GM12891 (cell line): ENCODE measurements around the gene PLCG2.
"Not testable (repeated sequence)": the region's sequence is repeated elsewhere in the genome, so short reads cannot be mapped to it uniquely, and the experiment has no call there.

Experiments
- DNase-seq: peaks from one replicate; pipeline ENCODE4 v3.0.0; 2011; ENCODE audit warnings: low spot score; ENCODE audit not compliant: insufficient read length
- FAIRE-seq: peaks from 2 replicates; lab custom pipeline; 2011; peaks lifted over from hg19 to GRCh38; lab: Jason Lieb, UNC
- PAX5 ChIP-seq: IDR thresholded peaks from 2 replicates; pipeline ENCODE4 v1.6.1; 2011; ENCODE audit warnings: low read length, moderate library complexity, mild to moderate bottlenecking; ENCODE audit not compliant: insufficient read depth, severe bottlenecking
- POLR2A ChIP-seq: IDR thresholded peaks from 2 replicates; pipeline ENCODE4 v1.6.1; 2011; ENCODE audit warnings: low read depth, low read length, control low read depth
- POLR2AphosphoS5 ChIP-seq: IDR thresholded peaks from 2 replicates; pipeline ENCODE4 v1.6.1; 2011; ENCODE audit warnings: low read depth, low read length, control low read depth
- POU2F2 ChIP-seq: IDR thresholded peaks from 2 replicates; pipeline ENCODE4 v1.6.1; 2011; ENCODE audit warnings: low read depth, mild to moderate bottlenecking, control low read depth, low read length, moderate library complexity
- SPI1 ChIP-seq: IDR thresholded peaks from 2 replicates; pipeline ENCODE4 v1.6.1; 2011; ENCODE audit warnings: low read depth, low read length, control low read depth
- TAF1 ChIP-seq: IDR thresholded peaks from 2 replicates; pipeline ENCODE4 v1.6.1; 2011; ENCODE audit warnings: low read depth, low read length, control low read depth

The PLCG2 gene

DNA sequence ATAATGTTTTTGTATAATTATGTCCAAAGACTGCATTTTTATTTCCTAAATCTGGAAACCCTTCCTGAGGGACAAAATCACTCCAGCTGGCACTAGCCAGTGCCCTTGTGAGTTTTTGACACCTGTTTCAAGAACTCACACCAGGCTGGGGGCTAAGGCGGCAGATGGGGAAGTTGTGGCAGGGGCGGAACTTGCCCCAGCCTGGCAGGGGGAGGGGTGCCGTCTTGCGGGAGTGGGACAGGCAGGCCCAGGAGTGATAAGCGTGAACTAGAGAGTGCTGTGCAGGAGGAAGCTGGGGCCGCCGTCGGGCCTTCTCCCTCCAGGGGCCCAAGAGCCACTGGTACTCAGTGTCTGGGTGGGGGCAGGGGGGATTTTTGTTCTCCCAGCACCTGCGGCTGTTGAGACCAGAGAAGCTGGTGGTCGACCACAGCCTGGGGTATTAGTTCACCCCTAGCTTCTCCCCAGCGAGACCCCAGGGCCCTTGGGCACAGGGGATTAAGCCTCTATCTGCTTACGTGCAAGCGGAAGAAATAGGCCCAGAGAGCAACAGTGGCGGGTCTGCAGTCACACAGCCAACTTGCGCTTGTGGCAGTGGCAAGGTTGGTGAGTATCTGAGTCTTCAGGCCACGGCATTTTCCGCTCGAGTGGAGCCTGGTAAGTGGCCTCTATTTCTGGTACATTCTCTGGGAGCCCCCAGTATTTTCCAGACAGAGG, 40.2 kb upstream of the PLCG2 start:
- FAIRE-seq (no peak), DNase-seq (no peak)
- TF ChIP-seq POLR2A (no peak; the same call in 1 of the 2 replicates), PAX5 (no peak), SPI1 (no peak), POU2F2 (no peak)

DNA sequence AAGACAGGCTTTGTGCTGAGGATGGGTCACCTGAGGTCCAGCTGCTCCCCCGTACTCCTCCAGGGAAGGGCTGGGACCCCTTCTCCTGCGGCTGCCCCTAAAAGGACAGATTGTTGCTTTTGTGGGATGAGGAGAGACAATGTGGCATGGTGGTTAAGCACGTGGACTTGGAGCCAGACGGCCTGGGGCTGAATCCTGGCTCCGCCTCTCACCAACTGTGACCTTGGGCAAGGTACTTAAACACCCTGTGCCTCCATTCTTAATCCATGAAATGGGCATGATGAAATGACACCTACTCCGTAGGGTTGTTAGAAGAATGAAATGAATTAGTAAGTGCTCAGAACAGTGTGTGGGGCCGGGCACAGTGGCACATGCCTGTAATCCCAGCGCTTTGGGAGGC, 39.6 kb upstream of the PLCG2 start:
- FAIRE-seq (peak; percentile 59), DNase-seq (no peak)
- TF ChIP-seq POLR2A (no peak), POLR2AphosphoS5 (no peak), SPI1 (no peak), POU2F2 (no peak), PAX5 (no peak), TAF1 (no peak)

DNA sequence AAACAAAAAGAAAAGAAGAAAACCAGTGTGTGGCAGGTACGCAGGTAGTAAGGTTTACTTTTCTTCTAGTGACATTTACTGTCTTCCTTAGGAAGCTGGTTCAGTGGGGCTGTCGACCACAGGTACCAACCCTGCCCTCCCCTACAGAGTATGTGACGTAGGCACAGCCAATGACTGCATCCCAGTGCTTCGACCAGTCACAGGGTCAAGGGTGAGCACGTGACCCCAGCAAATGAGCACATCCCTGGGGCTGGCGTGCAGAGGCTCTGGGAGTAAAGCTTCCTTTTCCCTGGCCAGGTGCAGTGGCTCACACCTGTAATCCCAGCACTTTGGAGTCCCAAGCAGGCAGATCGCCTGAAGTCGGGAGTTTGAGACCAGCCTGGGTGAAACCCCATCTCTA, 38.9 kb upstream of the PLCG2 start:
- peak; percentile 99 for FAIRE-seq
- no peak for DNase-seq
- 0 out of 2 replicates have a peak, but pooled peaks have one; percentile 27 for TF ChIP-seq POLR2A
- no peak for TF ChIP-seq TAF1
- TF ChIP-seq SPI1 = no peak
- TF ChIP-seq POLR2AphosphoS5 = no peak
- no peak for TF ChIP-seq POU2F2
- no peak for TF ChIP-seq PAX5

DNA sequence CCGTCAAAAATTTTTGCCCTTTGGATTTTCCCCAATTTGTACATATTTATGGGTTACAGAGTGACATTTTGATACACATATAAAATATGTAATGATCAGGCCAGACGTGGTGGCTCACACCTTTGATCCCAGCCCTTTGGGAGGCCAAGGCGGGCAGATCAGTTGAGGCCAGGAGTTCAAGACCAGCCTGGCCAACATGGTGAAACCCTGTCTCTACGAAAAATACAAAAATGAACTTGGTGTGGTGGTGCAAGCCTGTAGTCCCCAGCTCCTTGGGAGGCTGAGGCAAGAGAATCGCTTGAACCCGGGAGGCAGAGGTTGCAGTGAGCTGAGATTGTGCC, 37.7 kb upstream of the PLCG2 start:
- DNase-seq, FAIRE-seq: not testable (repeated sequence)

DNA sequence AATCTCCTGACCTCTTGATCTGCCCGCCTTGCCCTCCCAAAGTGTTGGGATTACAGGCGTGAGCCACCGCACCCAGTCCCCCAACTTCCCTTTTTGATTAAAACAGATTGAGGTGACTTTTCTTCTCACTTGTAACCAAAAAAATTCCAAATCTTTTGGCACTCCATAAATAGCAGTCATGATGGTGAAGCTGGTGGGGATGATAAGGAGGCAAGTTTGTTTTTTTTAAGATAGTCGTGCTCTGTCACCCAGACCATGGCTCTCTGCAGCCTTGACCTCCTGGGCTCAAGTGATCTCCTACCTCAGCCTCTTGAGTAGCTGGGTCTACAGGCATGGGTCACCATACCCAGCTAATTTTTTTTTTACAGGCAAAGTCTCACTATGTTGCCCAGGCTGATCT, 34.7 kb upstream of the PLCG2 start:
- no peak for TF ChIP-seq SPI1
- no peak for TF ChIP-seq POLR2AphosphoS5
- TF ChIP-seq POU2F2 = no peak
- no peak for TF ChIP-seq PAX5
- no peak for TF ChIP-seq TAF1
- TF ChIP-seq POLR2A = no peak
- DNase-seq (no peak), FAIRE-seq (no peak)

DNA sequence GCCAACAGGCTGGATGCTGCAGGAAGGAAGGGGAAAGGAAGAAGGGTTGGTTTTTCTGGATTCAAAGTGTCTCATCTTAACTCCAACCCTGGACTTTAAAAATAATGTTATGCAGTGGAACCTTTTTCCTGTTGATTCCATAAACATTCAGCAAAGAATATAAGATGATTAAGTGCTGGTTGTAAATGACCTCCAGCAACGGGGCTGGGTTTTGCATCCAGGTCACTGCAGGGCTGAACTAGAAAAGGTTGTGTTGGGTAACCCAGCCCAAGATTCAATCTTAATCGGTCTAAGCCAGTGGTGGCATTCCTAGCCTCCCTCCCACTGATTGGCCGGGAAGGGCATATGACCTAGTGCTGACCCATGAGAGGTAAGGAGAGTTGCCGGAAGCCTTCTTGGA, 34.2 kb upstream of the PLCG2 start:
- DNase-seq = no peak
- FAIRE-seq = peak; percentile 5

DNA sequence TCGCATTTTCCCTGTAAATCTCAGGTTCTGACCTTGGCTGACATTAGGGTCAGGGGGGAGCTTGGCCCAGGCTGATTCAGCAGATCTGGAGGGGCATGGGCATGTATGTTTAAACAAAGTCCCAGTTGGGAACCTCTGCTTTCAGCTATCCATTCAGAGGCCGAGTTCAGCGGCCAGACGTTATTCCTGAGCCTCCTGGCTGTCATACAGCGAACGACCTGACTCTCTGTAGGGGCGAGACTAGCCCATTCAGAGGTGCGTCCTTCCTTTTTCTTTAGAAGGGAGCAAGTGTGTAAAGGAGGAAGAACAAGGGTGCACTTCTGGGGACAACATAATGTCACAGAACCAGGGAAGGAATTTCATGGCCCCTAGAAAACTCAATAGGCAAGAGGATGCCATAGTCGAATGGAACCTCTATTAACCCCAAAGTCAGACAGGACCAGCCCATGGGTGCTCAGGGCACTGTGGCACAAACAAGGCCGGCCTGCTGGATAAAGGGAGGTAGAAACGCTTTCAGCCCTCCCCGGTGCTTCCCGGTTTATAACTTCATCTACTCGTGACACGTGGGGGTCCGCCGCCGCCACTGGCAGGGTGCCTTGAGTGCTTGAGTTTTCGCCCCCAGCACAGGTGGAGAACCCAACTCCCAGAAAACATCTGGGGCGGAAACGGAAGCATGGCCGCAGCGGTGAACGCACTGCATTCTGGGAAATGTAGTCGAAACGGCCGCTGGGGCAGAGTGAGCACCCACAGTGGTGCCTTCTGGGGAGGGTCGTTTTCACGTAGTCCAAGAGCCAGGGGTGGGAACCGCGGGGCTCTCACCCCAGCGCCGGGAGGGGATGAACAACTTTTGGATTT, 33.2 kb upstream of the PLCG2 start:
- peak; percentile 95 for FAIRE-seq
- TF ChIP-seq POLR2AphosphoS5 (peak; percentile 67; the same call in 1 of the 2 replicates), PAX5 (no peak), POLR2A (peak; percentile 49; the same call in 1 of the 2 replicates), SPI1 (no peak), POU2F2 (peak; percentile 40; the same call in 1 of the 2 replicates)
- peak; percentile 63 for DNase-seq

More for the DNA sequence above, 34.2 kb upstream of the PLCG2 start:
- no peak for TF ChIP-seq SPI1

DNA sequence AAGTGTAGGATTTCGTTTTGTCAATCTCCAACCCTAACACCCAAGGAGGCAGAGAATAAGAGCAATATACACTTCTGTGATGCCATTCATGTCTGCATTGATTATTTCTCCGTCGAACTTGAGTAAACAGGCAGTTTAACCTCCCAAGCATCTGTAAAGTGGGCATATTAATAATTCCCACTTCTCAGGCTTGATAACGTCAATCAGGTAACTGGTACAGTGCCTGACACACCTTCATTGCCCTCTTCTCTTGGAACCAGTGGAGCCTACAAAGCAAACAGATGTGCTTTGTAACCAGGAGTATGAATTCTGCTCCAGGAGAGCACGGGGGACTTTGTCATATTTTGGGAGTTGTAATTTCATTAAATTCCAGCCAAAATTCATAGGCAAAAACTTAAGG, 32.5 kb upstream of the PLCG2 start:
- no peak for FAIRE-seq
- DNase-seq = no peak
- no peak for TF ChIP-seq POU2F2
- TF ChIP-seq POLR2A = no peak
- TF ChIP-seq POLR2AphosphoS5 = no peak
- TF ChIP-seq TAF1 = no peak
- TF ChIP-seq PAX5 = no peak
- TF ChIP-seq SPI1 = no peak

DNA sequence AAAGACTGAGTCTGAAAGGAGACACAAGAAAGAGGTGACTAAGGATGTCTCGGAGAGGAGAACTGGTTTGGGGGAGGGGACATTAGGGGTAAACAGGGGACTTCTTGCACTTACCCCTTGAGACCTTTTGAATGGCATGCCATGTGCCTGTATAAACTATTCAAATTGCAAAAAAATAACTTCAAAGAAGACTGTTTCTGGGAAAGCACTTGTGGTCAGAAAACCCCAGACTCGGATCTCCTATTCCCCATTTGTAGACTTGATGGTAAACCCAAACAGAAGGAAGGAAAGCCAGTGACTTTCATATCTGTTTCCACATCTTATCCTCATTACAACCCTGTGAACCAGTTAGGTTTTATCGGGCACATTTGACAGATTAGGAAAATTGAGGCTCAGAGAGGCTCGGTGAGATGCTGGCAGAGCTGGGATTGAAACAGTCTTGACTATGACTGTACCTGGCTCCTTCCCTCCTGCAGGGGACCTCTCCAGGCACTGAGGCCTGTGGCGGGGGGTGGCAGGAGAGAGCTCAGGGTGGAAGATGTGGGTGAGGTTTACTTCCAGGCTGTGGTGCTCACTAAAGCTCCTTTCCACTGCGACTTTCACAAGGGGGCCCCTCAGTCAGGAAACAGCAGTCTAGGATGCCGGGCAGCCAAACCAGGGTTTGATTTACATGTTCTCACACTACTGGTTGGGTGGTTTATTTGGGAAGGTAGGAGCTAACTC, 30.5 kb upstream of the PLCG2 start:
- TF ChIP-seq POLR2A = no peak
- TF ChIP-seq SPI1 = no peak; the same call in 1 of the 2 replicates
- TF ChIP-seq POLR2AphosphoS5 = no peak
- no peak for TF ChIP-seq POU2F2
- no peak for TF ChIP-seq TAF1
- no peak for TF ChIP-seq PAX5
- FAIRE-seq = peak; percentile 9
- no peak for DNase-seq

DNA sequence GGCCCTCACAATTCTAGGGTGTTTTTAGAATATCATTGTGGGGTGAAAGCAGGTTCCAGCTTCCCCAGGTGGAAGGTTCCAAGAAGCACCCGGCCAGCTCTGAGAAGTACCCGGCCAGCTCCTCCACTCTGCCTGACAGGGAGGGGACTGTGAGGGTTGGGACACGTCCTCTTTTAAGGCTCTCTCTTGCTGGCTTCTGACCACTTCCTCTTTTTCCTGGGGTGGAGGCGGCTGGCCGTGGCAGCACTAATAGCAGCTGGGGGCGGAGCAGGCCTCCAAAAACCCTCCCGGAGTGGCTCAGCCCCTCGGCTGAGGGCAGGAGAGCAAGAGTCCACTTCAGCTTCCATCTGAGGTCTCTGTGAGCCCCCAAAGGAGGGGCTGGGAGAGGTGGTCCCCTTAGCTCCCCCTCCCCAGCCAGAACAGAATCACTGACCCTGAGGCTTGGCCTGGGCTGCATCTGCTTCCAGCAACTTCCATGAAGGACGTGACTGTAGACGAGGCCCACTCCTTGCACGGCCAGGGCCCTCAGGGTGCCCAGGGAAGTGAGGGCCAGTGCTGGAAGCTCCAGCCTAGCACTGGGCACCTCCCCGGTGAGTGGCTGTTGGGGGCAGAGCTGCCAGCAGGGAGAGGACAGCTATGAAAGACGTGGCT, 26.7 kb upstream of the PLCG2 start:
- DNase-seq = peak; percentile 59
- peak; percentile 66 for FAIRE-seq

More for the DNA sequence above, 26.7 kb upstream of the PLCG2 start:
- TF ChIP-seq POLR2AphosphoS5 = peak; percentile 81
- no peak for TF ChIP-seq PAX5
- peak; percentile 100 for TF ChIP-seq SPI1
- peak; percentile 61 for TF ChIP-seq TAF1
- peak; percentile 82 for TF ChIP-seq POLR2A
- peak; percentile 64; the same call in 1 of the 2 replicates for TF ChIP-seq POU2F2
